HepG2 (cell line): ENCODE data around the gene TSC22D4. TPM values are rescaled to one million over a fixed set of nuclear protein-coding genes. Genes with fewer than 3 reads are reported as not detected.
A peak's percentile ranks its signal among the peaks of the same experiment; 100 is the strongest.

ENCODE experiments used
- CEBPB ChIP-seq: IDR thresholded peaks from 2 replicates; pipeline ENCODE4 v1.6.1; 2011; ENCODE audit warnings: low read depth, low read length, improper control_type of control experiment, borderline replicate concordance
- CENPX ChIP-seq: sonication (generic); formaldehyde crosslinking; IDR thresholded peaks from 2 replicates; pipeline ENCODE4 v1.9.0; 2021; ENCODE audit warnings: mild to moderate bottlenecking, missing genetic modification reagents, moderate library complexity
- CTCF ChIP-seq: sonication (generic); formaldehyde crosslinking; IDR thresholded peaks from 2 replicates; pipeline ENCODE4 v1.5.0; 2020; ENCODE audit warnings: mild to moderate bottlenecking, missing genetic modification reagents, moderate library complexity
- MEF2D ChIP-seq: sonication (generic); formaldehyde crosslinking; IDR thresholded peaks from 2 replicates; pipeline ENCODE4 v1.5.1; 2020; ENCODE audit warnings: mild to moderate bottlenecking, missing genetic modification reagents
- SNAPC4 ChIP-seq: sonication (generic); formaldehyde crosslinking; IDR thresholded peaks from 2 replicates; pipeline ENCODE4 v1.4.0; 2020; ENCODE audit warnings: mild to moderate bottlenecking, missing genetic modification reagents
- SOX6 ChIP-seq, 2 experiments: fragments of 450-650 bp in 1 of 2; sonication (generic) in 1 of 2; formaldehyde crosslinking in 1 of 2; IDR thresholded peaks; 2 replicates each; pipeline versions ENCODE4 v1.4.0 to v1.6.1; 2017 to 2020; ENCODE audit warnings: antibody characterized with exemption in 1 of 2, mild to moderate bottlenecking in 1 of 2, missing genetic modification reagents in 1 of 2
- ZNF230 ChIP-seq: sonication (generic); formaldehyde crosslinking; IDR thresholded peaks from 2 replicates; pipeline ENCODE4 v1.4.0; 2020; ENCODE audit warnings: mild to moderate bottlenecking, missing genetic modification reagents
- ZNF235 ChIP-seq: sonication (generic); formaldehyde crosslinking; IDR thresholded peaks from 2 replicates; pipeline ENCODE4 v1.8.1; 2023; ENCODE audit warnings: mild to moderate bottlenecking, missing genetic modification reagents, borderline replicate concordance
- ZNF260 ChIP-seq: sonication (generic); formaldehyde crosslinking; IDR thresholded peaks from 2 replicates; pipeline ENCODE4 v1.4.0; 2020; ENCODE audit warnings: missing genetic modification reagents, low read depth, mild to moderate bottlenecking, borderline replicate concordance
- ZNF558 ChIP-seq: sonication (generic); formaldehyde crosslinking; IDR thresholded peaks from 2 replicates; pipeline ENCODE4 v1.9.0; 2022; ENCODE audit warnings: mild to moderate bottlenecking, missing genetic modification reagents, borderline replicate concordance
- ZNF709 ChIP-seq: sonication (generic); formaldehyde crosslinking; IDR thresholded peaks from 2 replicates; pipeline ENCODE4 v1.5.0; 2020; ENCODE audit warnings: mild to moderate bottlenecking, missing genetic modification reagents
- ZNF770 ChIP-seq: sonication (generic); formaldehyde crosslinking; IDR thresholded peaks from 2 replicates; pipeline ENCODE4 v1.5.0; 2020; ENCODE audit warnings: mild to moderate bottlenecking, missing genetic modification reagents
- polyA plus RNA-seq, 8 experiments: library from polyadenylated mRNA; depleted of rRNA in 3 of 8; stranded (reverse) in 7 of 8; unstranded in 1 of 8; fragments of >200 nt; fragmentation: Illumina TruSeq in 4 of 8; extraction: Trizol in 4 of 8; gene quantifications; 2 replicates each; pipeline versions ENCODE4 v1.2.1 to v1.2.3, GENCODE V29; 2011 to 2016; ENCODE audit warnings: low read depth in 4 of 8, missing spikeins in 1 of 8, mixed read lengths in 1 of 8; ENCODE audit not compliant: insufficient read depth in 1 of 8
- total RNA-seq, 5 experiments: library from RNA; depleted of rRNA; stranded (reverse); fragments of >200 nt; fragmentation: Illumina TruSeq; extraction: Trizol; gene quantifications; 2 replicates each; pipeline ENCODE4 v1.2.3, GENCODE V29; 2016; ENCODE audit warnings: low read depth in 1 of 5

TSC22D4 gene
- total and polyA plus RNA-seq, 2 of the 13 experiments (the other 11 are each of a cell fraction or from before 2014, with no cell fraction given), result 7.7 to 8.7 TPM

GRCh38 chr7:100444311-100445278 is 34.4 kb downstream of the TSC22D4 start (continued):
- TF ChIP-seq ZNF235 (CRISPR knock-in tag), result no peak
- TF ChIP-seq ZNF230, result no peak
- TF ChIP-seq SOX6 (IDR thresholded peaks at IDR 0.05), result peak; percentile 96
- TF ChIP-seq SOX6 (CRISPR knock-in tag; IDR thresholded peaks at IDR 0.05), result peak; percentile 100
- 0 out of 2 replicates have a peak, but pooled peaks have one; percentile 36 for TF ChIP-seq MEF2D
- peak; percentile 40; the same call in 1 of the 2 replicates for TF ChIP-seq SNAPC4
- TF ChIP-seq CTCF (CRISPR knock-in tag), result no peak
- no peak for TF ChIP-seq CEBPB
- no peak for TF ChIP-seq CENPX (CRISPR knock-in tag)
- peak; percentile 95 for TF ChIP-seq ZNF770 (CRISPR knock-in tag)
- no peak for TF ChIP-seq ZNF260 (CRISPR knock-in tag)
- TF ChIP-seq ZNF558 (CRISPR knock-in tag), result no peak
- 0 out of 2 replicates have a peak, but pooled peaks have one; percentile 44 for TF ChIP-seq ZNF709 (CRISPR knock-in tag)
